ENCODE measurements around the gene ARHGEF33.

Gene ARHGEF33

GRCh38 chr2:38988716-38989115, 99.0 kb downstream of the ARHGEF33 start (continued):
- TF ChIP-seq HOXC10 (CRISPR knock-in tag; IDR thresholded peaks at IDR 0.05) (no peak), ZNF513 (tag by site-specific recombination; IDR thresholded peaks at IDR 0.05) (no peak), PBX3 (CRISPR knock-in tag; IDR thresholded peaks at IDR 0.05) (no peak), ZNF311 (tag by site-specific recombination; IDR thresholded peaks at IDR 0.05; ENCODE audit: borderline replicate concordance) (no peak), EGR2 (tag by site-specific recombination; IDR thresholded peaks at IDR 0.05; ENCODE audit: low read depth) (no peak), ZBTB10 (tag by site-specific recombination; IDR thresholded peaks at IDR 0.05) (no peak), ZNF610 (tag by site-specific recombination; IDR thresholded peaks at IDR 0.05; ENCODE audit: borderline replicate concordance) (no peak), ZNF335 (tag by site-specific recombination; conservative IDR thresholded peaks at IDR 0.05) (no peak), CTCF (tag by site-specific recombination; IDR thresholded peaks at IDR 0.05) (no peak), WT1 (tag by site-specific recombination; IDR thresholded peaks at IDR 0.05) (no peak)

- Histone ChIP-seq H3K27ac (ENCODE audit: extremely low read depth, low read depth, low read length) (no peak overlapping the region), H3K9me3 (ENCODE audit: control insufficient read depth, insufficient read depth, low read depth, low read length) (no peaks in the 10 kb centered on the region), H3K4me1 (ENCODE audit: control insufficient read depth, insufficient read depth, low read length) (no peaks in the 10 kb centered on the region), H3K36me3 (ENCODE audit: control insufficient read depth in 2 of 2, insufficient read depth in 1 of 2, low read length in 2 of 2) (peaks cover 22 to 29% of the 10 kb centered on the region in 2 experiments), H3K4me3 (ENCODE audit: low read depth, low read length) (no peak overlapping the region)
- TF ChIP-seq ZNF600 (tag by site-specific recombination; IDR thresholded peaks at IDR 0.05) (no peak), ZNF785 (tag by site-specific recombination; IDR thresholded peaks at IDR 0.05) (no peak), ZNF610 (tag by site-specific recombination; IDR thresholded peaks at IDR 0.05; ENCODE audit: borderline replicate concordance) (no peak), ZNF776 (tag by site-specific recombination; IDR thresholded peaks at IDR 0.05; ENCODE audit: borderline replicate concordance) (no peak), ZNF404 (tag by site-specific recombination; IDR thresholded peaks at IDR 0.05) (no peak), ZNF704 (tag by site-specific recombination; IDR thresholded peaks at IDR 0.05) (no peak), ZNF214 (tag by site-specific recombination; IDR thresholded peaks at IDR 0.05; ENCODE audit: borderline replicate concordance) (no peak), PRDM10 (tag by site-specific recombination; IDR thresholded peaks at IDR 0.05) (no peak)
- CTCF ChIA-PET: no interaction called here
- POLR2A ChIA-PET: no interaction called here
Measured at GRCh38 chr2:38991899-38992298, 102.2 kb downstream of the ARHGEF33 start.
